DMS 273 (cell line): ENCODE measurements around the gene CMIP.

Experiments
- DNase-seq: peaks from one replicate; lab custom pipeline; 2025; ENCODE audit not compliant: unreplicated experiment; lab: John Stamatoyannopoulos, UW

The CMIP gene

DNA sequence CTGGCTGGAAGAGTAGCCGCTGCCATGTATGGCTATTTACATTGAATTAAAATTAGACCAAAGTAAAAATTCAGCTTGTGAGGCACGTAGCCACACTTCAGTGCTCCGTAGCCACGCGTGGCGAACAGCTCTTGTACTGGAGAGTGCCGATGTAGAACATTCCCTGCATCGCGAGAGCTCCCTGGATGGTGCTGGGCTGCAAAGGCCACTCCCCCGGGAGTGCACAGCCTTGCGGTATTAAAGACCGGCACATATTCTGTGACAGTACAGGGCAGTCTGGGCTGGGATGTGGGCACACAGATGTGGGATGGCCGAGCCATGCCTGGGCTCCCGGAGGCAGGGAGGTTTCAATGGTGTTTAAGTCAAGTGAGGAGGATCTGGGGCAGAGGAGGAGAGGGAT lies 102.2 kb downstream of the CMIP start:
- no peak for DNase-seq

DNA sequence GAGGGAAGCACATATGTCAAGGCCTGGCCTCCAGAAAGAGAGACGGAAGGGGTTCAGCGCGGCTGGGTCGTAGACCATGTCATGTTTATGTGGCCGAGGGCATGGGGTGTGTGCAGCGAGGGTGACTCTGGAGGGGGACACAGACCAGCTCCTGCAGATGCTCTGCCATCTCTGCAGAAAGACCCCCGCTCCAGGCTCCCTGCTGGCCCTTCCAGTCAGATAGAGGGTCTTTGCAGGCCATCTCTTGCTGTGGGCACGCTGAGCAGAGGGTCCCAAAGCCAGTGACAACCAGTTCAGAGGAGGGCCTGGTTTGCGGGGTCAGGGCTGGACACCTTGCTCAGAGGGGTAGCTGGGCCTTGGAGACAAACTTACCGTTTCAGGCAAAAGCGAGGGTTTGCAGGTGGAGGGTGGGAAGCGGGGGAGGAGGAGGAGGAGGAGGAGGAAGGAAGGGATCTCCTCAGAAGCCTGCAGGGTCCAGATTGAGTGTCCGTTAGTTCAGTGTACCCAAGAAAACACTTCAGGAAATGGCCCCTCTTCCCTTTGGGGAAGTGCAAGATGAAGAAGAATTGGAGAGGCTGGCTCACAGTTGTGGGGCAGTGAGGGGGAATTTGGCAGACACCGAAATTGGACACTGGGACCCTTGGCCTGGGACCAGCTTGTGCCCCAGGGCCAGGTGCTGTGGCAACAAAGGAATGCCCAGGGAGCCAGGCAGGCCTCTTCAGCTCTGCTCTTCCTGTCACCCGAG lies 102.8 kb downstream of the CMIP start:
- DNase-seq, result no peak

DNA sequence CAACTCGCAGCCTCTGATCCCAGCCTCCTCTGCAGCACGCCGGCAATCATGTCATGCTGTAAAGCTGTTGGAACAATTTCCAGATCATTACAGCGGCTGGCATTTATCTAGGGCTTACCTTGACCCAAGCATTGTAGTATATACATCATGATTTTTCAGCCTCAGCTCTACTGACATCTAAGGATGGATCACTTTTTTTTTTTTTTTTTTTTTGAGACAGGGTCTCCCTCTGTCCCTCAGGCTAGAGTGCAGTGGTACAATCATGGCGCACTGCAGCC lies 103.3 kb downstream of the CMIP start:
- DNase-seq, result no peak

DNA sequence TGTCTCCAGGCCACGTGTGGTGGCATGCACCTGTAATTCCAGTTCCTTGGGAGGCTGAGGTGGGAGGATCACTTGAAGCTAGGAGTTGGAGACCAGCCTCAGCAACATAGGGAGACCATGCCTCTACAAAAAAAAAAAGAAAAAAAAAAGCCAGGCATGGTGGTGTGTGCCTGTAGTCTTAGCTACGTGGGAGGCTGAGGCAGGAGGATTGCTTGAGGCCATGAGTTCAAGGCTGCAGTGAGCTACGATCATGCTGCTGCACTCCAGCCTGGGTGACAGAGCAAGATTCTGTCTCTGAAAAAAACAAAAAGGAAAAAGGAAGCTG lies 103.9 kb downstream of the CMIP start:
- DNase-seq, result no peak

DNA sequence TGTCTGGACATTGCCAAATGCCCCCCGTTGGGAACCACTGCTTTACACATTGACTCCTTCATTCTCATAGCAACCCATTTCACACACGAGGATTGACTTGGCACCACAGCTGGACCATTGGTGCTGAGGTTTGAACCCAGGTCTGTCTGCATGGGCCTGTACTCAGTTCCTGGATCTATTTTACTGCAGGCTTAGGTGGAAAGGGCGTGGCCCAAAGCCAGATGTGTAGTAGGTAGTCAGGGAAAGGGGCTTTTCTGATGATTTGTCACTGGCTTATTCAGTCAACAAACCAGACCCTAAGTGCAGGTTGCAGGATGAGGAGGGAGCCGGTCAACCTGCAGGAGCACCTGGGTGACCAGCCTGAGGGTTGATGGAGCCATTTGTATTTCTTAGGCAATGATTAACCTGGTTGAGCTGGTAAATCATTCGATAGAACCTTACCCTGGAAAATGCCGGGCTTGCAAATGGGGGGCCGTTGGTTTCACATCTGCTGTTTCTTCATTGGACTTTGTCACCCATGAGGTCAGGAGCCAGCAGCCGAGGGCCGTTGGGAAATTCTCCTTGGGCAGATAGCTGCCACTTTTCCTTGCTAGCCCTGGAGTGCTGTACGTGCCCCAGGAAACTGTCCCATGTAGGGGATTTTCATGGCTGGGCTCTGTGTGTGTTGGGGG lies 104.4 kb downstream of the CMIP start:
- no peak for DNase-seq

DNA sequence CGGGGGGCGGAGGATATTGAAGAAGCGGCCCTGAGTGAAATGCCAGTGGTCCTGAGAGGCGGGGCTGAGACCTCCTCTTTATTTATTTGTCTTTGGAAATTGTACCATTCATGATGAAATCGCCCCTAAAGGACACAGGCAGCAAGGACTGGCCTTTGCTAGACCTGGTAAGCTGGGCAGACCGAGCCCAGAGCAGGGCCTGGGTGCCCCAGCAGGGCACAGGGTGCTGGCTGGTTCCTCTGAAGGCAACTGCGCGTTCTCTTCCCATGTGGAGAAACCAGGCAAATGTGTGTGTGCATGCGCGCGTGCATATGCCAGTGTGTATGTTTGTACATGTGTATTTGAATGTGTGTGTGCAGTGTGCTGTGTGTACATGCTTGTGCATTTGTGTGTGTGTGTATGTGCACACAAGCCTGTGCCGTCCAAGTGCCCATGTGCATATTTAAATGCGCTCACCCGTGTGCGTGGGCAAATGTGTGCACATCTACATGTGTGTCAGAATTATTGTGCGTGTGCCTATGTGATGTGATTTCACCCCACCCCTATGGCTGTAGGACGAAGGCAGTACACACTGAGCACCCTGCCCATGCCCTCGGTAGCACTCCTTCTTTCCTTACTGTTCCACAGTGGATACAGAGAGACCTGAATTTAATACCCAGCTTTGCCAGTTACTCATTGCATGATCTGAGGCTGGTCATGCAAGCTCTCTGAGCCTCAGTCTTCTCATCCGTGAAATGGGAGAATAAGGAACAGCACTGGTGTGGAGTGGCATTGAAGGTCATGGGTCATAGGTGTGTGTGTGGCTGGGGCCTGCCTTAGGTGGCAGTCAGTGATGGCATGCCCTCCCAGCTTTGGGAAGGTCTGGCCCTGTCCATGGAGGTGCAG lies 105.2 kb downstream of the CMIP start:
- DNase-seq, result no peak

DNA sequence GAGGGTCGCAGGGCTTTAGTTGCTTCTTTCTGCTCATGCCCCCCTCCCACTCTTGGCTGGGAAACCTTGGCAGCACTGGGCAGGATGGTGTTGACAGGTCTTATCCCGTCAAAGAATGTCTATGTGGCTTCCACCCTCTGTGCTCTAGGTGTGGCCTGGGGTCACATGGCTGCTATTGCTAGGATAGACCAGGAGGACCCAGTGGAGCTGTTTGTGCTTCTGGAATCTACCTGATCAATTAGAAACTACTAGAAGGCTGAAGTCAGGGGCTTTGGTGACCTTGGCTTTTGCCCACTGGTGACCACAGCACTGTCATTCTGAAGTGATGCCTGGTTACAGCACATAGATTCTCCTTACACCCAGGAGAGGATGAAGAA lies 105.8 kb downstream of the CMIP start:
- DNase-seq, result no peak

DNA sequence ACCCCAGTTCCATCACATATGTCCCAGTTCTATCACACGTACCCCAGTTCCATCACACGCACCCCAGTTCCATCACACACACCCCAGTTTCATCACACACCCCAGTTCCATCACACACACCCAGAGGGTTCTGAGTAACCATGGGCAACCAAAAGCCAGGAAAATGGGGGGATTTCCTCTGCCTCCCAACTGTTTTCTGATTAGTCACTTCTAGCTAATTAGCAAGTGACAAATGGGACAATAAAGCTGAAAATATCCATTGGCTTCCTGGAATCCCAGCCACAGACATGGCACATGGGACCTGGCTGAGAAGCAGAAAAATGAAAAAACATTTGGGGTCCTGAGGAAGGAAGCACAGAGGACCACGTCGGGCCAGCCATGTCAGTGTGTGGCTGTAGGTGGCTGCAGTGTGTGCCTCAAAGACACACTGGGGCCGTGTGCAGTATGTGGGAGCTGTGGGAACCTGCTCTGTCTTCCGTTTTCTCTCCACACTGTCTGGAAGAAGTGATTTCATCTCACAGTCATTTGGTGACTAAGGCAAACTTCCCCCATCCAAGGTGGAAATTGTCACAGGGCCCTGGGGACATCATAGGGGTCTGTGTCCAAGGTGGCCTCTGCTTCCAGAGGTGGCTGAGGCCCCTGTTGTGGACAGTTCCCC lies 106.7 kb downstream of the CMIP start:
- no peak for DNase-seq

DNA sequence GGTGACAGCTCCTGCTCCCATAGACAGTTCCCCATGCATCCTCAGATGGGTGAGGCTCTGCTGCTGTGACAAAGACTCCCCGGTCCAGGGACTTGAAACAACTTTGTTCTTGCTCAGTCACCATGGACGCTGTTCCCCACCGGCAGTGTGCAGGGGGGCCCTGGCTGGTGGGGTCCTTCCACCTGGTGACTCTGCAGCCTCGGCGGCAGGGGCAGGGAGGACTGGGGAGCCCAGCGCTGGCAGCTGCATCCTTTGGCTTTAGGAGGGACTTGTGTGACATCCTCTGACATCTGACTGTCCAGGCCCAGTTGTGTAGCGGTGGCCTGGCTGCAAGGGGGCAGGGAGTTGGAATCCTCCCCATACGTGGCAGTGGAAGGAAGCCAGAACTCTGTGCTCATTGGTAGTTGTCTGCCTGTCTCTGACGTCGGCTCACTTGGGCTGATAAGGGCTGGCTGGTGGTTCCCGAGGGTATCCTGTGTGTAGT lies 107.3 kb downstream of the CMIP start:
- no peak for DNase-seq

DNA sequence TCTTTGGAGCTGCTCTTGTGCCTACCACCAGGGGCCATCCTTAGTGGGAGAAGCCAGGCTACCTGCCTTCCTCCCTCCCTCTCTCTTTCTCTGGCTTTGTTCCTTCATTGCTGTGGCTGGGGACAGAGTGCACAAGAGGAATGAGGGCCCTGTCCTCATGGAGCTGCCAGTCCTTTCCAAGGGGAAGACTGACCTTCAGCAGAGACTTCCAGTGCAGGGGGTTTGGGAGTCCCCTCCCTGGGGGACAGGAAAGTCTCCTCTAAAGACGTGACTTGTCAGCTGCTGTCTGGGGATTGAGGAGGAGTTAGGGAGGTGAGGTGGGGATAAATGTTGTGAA lies 108.1 kb downstream of the CMIP start:
- DNase-seq, result no peak

DNA sequence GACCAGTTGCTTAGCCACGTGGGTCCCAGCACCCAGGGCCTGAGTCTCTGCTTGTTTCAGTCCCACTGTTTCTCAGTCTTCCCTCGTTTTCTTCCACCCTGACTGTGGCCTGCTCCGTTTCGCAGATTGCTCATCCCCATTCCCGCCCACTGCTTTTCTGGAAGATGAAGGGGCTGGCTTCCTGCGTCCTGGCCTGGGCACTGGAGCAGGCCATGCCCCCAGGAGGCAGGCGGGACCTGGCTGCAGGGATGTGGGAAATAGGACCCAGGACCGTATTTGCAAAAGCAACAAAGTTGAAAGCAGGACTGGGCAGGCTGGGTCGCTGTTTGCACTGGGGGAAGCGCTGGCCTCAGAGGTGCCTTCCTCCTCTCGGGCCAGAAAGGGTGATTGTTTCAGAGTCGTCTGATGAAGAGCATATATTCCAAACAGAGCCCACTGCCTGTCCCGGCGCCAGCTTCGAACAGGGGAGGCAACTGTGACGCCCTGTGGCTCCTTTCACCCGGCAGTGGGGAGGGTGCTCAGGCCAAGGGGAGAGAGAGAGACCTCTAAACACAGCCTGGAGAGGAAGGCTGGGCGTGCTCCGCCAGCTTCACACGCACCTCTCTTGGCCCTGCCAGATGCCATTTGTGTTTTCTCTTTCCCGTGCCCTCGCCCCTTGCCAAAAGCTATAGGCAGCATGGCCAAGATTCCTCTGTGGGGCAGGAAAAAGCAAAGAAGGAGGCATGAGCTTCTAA lies 108.6 kb downstream of the CMIP start:
- DNase-seq, result peak; percentile 38

DNA sequence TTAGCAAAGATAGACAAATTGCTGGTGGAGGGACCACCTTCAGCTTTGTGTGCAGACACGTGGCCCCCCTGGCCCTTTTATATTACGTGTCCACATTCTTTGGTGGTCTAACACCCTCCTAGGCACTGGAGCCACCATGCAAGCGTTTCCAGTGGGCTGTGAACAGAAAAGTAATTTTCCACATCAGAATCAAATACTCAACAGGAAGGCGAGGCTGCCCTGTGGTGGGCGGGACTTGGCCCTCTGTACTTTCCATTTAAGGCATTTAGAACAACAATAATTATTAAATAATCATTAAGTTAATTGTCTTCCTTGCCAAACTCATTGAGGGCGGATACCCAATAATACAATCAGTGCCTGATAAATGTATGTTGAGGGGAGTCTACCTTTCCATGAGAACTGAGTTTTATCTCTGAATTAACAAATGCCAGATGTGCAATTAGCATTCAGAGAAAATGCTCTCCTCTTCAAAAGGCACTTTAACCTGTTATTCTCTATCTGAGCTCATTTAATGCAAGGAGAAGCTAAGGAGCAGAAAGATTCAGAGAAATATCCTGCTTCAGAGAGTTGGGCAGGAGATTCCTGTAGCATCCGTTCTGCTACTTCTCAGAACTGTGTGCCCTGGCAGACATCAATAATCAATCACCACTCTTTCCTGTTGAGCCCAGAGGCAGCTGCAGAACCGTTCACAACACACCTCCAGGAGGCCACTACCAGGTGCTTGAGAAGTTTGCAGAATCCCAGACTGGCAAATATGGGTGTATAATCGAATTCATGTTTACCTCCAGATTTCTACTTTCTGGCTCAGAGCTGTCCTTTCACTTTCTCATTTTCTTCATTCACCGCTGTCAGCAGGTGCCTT lies 109.4 kb downstream of the CMIP start:
- no peak for DNase-seq

DNA sequence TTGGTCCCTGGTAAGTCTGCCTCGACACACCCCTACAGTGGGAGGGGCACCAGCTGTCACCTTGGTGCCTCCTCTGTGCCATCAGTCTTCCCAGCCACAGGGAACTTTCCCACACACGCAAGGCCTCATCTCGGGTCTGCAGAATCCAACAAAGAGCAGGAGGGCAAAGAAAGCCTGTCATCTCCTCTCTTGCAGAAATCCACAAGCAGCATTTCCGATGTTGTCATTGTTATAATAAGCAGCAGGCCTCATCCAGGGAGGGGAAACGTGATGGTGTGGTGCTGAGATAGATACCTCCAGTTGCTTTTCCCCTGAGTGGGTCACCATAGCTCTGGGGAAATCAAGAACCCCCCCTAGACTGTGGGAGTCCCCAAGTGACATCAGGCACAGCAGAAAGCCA lies 110.4 kb downstream of the CMIP start:
- no peak for DNase-seq

DNA sequence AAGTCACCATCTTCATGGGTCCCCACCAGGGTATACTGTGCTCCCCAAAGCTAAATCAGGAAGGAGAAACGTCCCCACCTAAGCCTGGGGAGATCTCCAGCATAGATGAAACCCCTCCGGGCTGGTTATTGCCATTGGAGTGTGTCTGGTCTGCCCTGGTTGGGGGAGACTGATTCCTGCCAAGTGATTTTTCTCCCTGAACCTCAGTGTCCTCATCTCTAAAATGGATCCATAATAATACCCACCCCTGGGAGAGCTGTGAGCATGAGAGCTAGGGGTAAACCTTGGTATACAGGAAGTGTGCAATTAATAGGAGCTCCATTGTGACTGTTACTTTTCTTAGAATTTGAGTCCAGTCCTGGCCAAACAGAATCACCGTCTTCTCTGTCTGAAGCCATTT lies 111.1 kb downstream of the CMIP start:
- DNase-seq, result no peak

DNA sequence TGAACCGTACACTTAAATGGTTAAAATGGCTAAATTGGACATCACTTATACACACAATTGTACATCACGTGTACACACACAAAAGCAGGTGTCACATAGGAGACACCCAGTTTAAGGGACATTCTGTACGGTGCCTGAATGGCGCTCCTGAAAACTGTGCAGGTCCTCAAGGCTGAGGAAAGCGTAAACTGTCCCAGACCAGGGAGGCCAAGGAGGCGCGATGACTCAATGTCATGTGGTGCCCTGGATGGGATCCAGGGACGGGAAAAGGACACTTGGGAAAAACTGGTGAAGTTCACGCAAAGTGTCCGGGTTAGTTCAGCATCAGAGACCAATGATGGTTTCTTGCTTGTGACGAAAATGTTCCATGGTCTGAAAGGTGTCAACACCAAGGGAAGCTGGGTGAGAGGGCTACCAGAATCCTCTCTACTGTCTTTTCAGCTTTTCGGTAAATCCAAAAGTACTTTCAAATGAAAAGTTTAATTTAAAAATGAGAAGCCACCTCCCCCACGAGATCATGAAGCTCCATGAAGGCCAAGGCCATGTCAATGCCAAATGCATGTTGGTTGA lies 112.2 kb downstream of the CMIP start:
- no peak for DNase-seq

DNA sequence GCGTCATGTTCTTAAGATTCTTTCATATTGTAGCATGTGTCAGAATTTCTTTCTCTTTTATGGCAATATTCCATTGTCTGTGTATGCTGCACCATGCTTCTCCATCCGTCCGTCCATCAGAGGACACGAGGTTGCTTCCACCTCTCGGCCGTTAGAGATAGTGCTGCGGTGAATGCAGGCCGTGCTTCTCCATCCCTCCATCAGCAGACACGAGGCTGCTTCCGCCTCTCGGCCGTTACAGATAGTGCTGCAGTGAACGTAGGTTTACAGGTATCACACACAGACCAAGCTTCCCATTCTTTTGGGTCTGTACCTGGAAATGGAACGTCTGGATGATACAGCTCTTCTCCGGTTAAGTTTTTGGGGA lies 113.5 kb downstream of the CMIP start:
- no peak for DNase-seq

DNA sequence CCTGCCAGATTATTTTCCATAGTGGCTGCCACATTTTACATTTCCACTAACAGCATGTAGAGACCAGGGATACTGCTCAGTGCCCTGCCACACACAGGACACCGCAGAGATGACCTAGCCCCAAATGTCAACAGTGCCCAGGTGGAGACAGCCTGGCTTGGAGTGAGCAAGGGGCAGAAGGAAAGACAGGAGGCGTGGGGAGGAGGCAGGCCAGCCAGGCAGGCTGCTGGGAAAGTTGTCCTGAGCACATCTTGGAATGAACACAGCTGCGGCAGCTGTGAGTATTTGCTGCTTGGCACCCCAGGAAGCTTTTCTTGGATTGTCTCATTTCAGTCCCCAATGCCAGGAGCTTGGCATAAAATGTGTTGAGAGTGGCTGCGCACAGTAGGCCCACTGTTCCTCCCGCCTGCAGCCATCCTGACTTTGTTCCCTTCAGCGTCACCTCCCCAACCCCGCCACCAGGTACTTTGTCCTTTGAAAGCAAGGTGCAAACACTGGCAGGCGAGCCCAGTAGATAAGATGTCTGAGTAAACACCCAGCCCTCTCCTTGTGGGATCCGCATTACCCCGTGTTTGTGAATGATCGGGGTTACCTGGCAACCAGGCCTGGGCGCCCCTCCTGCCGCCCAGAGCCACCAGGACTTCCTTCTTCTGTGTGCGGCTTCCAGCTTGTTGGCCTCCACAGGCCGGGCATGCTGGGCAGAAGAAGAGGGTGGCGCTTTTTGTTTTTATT lies 114.0 kb downstream of the CMIP start:
- no peak for DNase-seq

DNA sequence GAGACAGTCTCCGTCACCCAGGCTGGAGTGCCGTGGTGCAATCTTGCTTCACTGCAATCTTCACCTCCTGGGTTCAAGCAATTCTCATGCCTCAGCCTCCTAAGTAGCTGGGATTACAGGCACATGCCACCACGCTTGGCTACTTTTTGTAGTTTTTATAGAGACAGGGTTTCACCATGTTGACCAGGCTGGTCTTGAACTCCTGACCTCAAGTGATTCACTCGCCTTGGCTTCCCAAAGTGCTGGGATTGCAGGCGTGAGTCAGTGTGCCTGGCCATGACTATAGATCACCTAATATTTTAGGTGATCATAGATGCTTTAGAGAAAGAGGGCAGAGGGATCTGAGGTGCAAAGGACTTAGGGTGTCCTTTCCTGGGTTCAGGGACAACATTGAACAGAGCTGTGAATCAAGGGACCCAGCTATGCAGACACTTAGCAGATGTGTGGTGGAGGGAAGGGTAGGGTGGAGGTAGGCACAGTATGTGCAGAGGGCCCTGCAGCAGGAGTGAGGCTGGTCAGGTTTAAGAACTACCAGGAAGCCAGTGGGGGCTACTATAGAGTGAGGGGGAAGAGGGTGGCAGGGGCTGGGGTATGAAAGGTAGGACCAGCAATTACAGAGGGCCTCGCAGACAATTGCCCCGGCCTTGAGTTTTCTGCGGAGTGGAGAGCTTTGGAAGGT lies 116.5 kb downstream of the CMIP start:
- DNase-seq, result no peak
